OCI-M2 (cell line): ENCODE results near the gene DUSP5.

Experiments used
- DNase-seq: peaks from one replicate; lab custom pipeline; 2025; ENCODE audit not compliant: unreplicated experiment; lab: John Stamatoyannopoulos, UW

DUSP5 gene

GRCh38 chr10:110499796-110500514 is 2.2 kb downstream of the DUSP5 start:
- DNase-seq = no peak

DNA sequence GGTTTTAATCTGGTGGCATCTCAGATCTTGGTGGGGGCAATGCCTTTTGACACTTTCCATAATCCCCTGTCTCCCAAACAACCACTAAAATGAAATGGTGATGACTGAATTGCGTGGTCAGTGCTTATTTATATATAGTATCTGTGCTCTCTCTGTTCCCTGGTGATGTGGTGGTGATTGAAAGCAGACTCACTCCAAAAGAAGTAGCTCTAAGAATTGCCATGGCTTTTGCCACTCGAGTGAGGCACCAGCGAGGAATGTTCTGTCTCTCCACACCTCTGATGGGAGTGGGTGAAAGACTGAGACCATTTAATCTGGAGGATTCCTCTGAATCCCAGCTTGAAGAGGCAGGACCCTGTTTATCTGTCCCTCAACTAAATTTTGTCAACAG is 2.8 kb downstream of the DUSP5 start:
- no peak for DNase-seq

GRCh38 chr10:110501142-110501937 is 3.6 kb downstream of the DUSP5 start:
- no peak for DNase-seq

- DNase-seq = no peak
Measured at GRCh38 chr10:110502072-110502845, 4.6 kb downstream of the DUSP5 start.

- no peak for DNase-seq
Measured at GRCh38 chr10:110502851-110503301, 5.2 kb downstream of the DUSP5 start.

GRCh38 chr10:110503528-110504110 is 5.9 kb downstream of the DUSP5 start:
- DNase-seq = no peak

GRCh38 chr10:110504111-110504735 is 6.5 kb downstream of the DUSP5 start:
- no peak for DNase-seq

GRCh38 chr10:110505130-110505770 is 7.5 kb downstream of the DUSP5 start:
- no peak for DNase-seq

GRCh38 chr10:110506448-110506847 is 8.7 kb downstream of the DUSP5 start:
- no peak for DNase-seq

DNA sequence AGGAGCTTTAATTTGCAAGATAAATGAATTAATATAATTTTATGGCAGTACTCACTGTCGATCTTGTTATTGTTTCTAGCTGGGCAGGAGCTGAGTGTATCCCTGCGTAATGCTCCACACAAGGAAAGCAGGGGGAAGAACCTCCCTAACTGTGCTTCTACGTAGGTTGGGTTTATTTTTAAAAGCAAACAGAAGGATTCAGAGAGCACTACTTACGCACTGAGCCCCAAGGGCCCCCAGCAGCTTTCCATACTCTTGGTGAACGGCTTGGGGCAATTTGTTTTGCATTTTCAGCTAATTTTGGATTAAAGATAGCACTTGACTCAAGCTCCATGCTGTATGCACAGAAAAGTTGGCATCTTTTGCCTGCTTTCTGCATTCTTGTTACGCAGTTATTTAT is 9.6 kb downstream of the DUSP5 start:
- DNase-seq = no peak

GRCh38 chr10:110508159-110508788 is 10.6 kb downstream of the DUSP5 start:
- DNase-seq = no peak

- no peak for DNase-seq
Measured at GRCh38 chr10:110508806-110509544, 11.3 kb downstream of the DUSP5 start.

- DNase-seq = no peak
Measured at GRCh38 chr10:110509560-110509959, 11.9 kb downstream of the DUSP5 start.

DNA sequence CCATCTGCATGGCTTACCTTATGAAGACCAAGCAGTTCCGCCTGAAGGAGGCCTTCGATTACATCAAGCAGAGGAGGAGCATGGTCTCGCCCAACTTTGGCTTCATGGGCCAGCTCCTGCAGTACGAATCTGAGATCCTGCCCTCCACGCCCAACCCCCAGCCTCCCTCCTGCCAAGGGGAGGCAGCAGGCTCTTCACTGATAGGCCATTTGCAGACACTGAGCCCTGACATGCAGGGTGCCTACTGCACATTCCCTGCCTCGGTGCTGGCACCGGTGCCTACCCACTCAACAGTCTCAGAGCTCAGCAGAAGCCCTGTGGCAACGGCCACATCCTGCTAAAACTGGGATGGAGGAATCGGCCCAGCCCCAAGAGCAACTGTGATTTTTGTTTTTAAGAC is 12.4 kb downstream of the DUSP5 start:
- no peak for DNase-seq

DNA sequence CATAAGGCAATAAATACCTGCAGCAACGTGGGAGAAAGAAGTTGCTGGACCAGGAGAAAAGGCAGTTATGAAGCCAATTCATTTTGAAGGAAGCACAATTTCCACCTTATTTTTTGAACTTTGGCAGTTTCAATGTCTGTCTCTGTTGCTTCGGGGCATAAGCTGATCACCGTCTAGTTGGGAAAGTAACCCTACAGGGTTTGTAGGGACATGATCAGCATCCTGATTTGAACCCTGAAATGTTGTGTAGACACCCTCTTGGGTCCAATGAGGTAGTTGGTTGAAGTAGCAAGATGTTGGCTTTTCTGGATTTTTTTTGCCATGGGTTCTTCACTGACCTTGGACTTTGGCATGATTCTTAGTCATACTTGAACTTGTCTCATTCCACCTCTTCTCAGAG is 13.0 kb downstream of the DUSP5 start:
- no peak for DNase-seq

- DNase-seq = no peak
Measured at GRCh38 chr10:110511734-110512449, 14.2 kb downstream of the DUSP5 start.

GRCh38 chr10:110512461-110513187 is 14.9 kb downstream of the DUSP5 start:
- no peak for DNase-seq

- no peak for DNase-seq
Measured at GRCh38 chr10:110513949-110514348, 16.2 kb downstream of the DUSP5 start.
